HL-60 (cell line): ENCODE data around the gene CATSPER2.
"Not testable (repeated sequence)": the region's sequence is repeated elsewhere in the genome, so short reads cannot be mapped to it uniquely, and the experiment has no call there.

ENCODE experiments used
- DNase-seq, 2 experiments: peaks; one replicate each; pipeline ENCODE4 v3.0.0-alpha.2; 2010 to 2020; ENCODE audit warnings: low read depth in 1 of 2, low spot score in 1 of 2
- H3K27ac ChIP-seq: fragments of 250-450 bp; sonication (Bioruptor Pico); replicated peaks from 2 replicates; pipeline ENCODE4 v1.5.1; 2020; ENCODE audit warnings: mild to moderate bottlenecking, moderate library complexity
- H3K27me3 ChIP-seq: fragments of 250-450 bp; sonication (Bioruptor Pico); 2 replicates; pipeline ENCODE4 v1.5.1; 2021; ENCODE audit warnings: mild to moderate bottlenecking, moderate library complexity; ENCODE audit not compliant: insufficient read depth, poor library complexity, severe bottlenecking
- H3K4me3 ChIP-seq: replicated peaks from 2 replicates; pipeline ENCODE4 v1.5.1; 2011; ENCODE audit warnings: mild to moderate bottlenecking, control low read depth, low read length; ENCODE audit not compliant: insufficient read depth
- GABPA ChIP-seq: IDR thresholded peaks from 2 replicates; pipeline ENCODE4 v1.6.1; 2012; ENCODE audit warnings: low read depth
- POLR2AphosphoS5 ChIP-seq: IDR thresholded peaks from 2 replicates; pipeline ENCODE4 v1.6.1; 2012; ENCODE audit warnings: low read depth
- REST ChIP-seq: IDR thresholded peaks from 2 replicates; pipeline ENCODE4 v1.6.1; 2012; ENCODE audit warnings: low read depth; ENCODE audit not compliant: insufficient replicate concordance
- SPI1 ChIP-seq: IDR thresholded peaks from 2 replicates; pipeline ENCODE4 v1.6.1; 2012; ENCODE audit warnings: low read depth, mild to moderate bottlenecking, borderline replicate concordance
- long read RNA-seq: library from polyadenylated mRNA; unstranded; transcript quantifications from one replicate; pipeline ENCODE4 v2.0.0, GENCODE V29; 2020
- TF ChIP-seq, protein P1 (sequence below): IDR thresholded peaks from one replicate; pipeline ENCODE4 v1.5.1; 2011; ENCODE audit warnings: low read length, control low read depth, inconsistent platforms; ENCODE audit not compliant: insufficient read depth

The CATSPER2 gene
- long read RNA-seq, result 0 reads

- Histone ChIP-seq H3K27ac (no peak within 1 kb of the TSS), H3K27me3 (no peaks in the 10 kb centered on the region), H3K4me3 (no peak within 1 kb of the TSS)
- TF ChIP-seq REST (no peak), GABPA (no peak), POLR2AphosphoS5 (no peak), SPI1 (no peak)
- TF ChIP-seq, protein P1, sequence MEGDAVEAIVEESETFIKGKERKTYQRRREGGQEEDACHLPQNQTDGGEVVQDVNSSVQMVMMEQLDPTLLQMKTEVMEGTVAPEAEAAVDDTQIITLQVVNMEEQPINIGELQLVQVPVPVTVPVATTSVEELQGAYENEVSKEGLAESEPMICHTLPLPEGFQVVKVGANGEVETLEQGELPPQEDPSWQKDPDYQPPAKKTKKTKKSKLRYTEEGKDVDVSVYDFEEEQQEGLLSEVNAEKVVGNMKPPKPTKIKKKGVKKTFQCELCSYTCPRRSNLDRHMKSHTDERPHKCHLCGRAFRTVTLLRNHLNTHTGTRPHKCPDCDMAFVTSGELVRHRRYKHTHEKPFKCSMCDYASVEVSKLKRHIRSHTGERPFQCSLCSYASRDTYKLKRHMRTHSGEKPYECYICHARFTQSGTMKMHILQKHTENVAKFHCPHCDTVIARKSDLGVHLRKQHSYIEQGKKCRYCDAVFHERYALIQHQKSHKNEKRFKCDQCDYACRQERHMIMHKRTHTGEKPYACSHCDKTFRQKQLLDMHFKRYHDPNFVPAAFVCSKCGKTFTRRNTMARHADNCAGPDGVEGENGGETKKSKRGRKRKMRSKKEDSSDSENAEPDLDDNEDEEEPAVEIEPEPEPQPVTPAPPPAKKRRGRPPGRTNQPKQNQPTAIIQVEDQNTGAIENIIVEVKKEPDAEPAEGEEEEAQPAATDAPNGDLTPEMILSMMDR, result no peak
- no peak for DNase-seq
Observed at GRCh38 chr15:43648649-43649429, at the start of gene CATSPER2. Gene CATSPER2 (minus strand): TSS chr15:43648844. CDS start chr15:43648061, 783 bp downstream.

- H3K27ac ChIP-seq, H3K4me3 ChIP-seq, DNase-seq, H3K27me3 ChIP-seq: not testable (repeated sequence)
Observed at GRCh38 chr15:43693148-43694022, 44.7 kb upstream of the CATSPER2 start, which contains the start of gene CKMT1A. Gene CKMT1A (plus strand): TSS chr15:43693859. CDS start chr15:43694051, 192 bp downstream.

DNA sequence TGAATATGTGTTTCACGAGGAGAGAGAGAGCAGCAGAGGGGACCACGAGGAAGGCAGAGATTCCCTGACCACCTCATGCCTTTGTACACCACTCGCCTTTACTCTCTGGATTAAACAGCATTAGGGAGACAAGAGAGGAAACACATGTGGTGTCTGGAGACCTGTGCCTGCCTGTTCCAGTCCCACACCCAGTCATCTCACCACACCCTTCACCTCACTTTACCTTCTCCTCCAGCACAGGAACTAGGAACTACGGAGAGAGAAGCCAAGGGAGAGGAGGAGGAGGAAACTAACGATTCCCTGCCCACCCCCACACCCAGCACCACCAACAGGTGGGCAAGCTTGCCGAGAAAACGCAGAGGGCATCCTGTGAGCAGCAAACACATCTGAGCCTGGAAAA lies 44.0 kb upstream of the CATSPER2 start:
- H3K27me3 ChIP-seq, H3K4me3 ChIP-seq, H3K27ac ChIP-seq, DNase-seq: not testable (repeated sequence)

DNA sequence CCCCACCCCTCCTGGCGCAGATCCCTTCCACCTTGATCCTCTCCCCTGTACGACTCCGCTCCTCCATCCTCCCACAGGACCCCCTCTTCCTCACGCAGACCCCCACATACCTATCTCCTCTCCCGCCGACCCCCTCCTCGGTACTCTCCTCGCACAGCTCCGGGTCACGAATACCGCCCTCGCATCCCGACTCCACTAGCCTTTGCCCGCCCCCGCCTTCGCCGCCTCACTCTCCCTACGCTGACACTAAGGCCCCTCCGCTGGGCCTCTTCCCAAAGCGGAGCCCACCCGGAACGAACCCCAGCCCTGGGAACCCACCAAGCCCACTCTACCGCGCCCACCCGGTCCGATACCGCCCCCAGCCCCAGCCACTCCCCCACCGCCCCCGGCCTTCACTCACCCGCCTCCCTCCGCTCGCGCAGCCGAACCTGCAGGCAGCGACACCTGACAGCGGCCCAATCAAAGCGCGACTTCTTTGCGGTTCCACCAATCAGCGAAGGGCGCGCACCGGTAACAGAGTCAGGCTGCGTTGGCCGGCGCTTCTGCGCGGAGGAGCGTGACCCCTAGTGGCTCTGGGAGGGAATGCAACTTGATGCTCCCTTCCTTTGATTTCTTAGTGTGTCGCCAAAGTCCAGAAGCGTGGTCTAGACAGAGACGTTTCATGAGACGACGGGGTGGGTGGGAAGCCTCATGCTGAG lies 41.1 kb upstream of the CATSPER2 start:
- not testable (repeated sequence) for H3K27me3 ChIP-seq, DNase-seq, H3K27ac ChIP-seq, H3K4me3 ChIP-seq

- not testable (repeated sequence) for H3K27me3 ChIP-seq, H3K27ac ChIP-seq, H3K4me3 ChIP-seq, DNase-seq
Observed at GRCh38 chr15:43674175-43674574, 25.5 kb upstream of the CATSPER2 start.

DNA sequence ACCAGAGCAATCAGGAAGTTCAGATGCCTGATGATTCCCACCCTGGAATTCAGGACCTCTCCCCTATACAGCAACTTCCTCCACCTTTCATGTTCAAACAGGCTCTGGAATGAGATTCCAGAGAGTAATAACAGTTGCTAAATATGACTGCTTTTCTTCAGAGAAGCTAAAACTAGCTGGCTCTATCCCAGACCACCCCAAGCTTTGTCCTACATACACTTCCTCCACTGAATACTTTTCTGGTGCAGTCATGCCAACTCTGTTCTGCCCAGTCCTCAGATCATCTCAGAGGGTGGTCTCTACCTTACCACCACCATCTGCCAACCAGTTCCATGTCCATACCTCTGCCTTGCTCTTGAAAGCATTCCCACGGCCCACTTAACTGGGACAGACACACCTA lies 17.5 kb upstream of the CATSPER2 start:
- not testable (repeated sequence) for H3K27ac ChIP-seq, H3K4me3 ChIP-seq, DNase-seq, H3K27me3 ChIP-seq

DNA sequence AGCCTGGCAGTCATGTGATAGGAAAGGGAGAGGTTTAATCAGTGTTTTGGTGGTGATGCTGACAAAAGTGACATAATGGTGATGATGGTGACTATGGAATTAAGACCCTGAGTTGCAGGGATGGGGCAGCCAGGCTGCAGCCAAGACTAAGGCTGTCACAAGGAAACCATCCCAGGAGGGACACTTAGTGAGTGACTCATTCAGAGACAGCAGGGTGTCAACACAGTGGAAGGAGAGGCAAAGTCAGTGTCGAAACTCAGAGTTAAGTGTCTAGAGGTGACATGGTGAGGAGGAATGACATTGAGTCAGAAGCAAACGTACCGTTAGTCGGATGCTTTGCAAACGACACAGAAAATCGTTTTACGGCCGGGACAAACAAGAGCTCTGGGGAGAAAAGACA lies 14.7 kb upstream of the CATSPER2 start:
- H3K4me3 ChIP-seq, H3K27ac ChIP-seq, H3K27me3 ChIP-seq, DNase-seq: not testable (repeated sequence)

- H3K27me3 ChIP-seq, H3K27ac ChIP-seq, H3K4me3 ChIP-seq, DNase-seq: not testable (repeated sequence)
Observed at GRCh38 chr15:43662293-43662692, 13.6 kb upstream of the CATSPER2 start.

GRCh38 chr15:43659727-43660126 lies 11.1 kb upstream of the CATSPER2 start:
- H3K27me3 ChIP-seq, H3K4me3 ChIP-seq: not testable (repeated sequence)

DNA sequence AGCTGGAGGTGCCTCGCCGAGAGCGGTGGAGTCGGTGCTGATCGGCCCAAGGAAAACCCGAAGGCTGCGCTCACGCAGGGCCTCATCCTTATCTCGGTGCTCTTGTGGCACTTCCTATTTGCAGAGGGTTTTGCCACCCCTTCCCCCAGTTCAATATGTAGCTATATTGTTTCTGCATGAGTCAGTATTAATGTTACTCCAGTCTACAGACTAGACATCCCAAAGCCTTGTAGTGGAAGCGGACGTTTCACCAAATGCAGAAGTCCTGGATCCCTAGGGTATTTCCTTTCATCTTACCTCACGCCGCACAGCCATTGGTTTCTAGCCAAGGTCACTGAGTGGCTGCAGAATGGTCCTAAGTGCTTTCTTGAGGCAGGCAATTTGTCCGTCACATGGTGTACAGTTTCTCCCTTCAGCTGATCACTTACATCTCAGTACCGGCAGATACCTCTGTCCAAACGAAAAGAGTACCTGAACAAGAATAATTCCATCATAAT lies 834 bp upstream of the CATSPER2 start:
- H3K27me3 ChIP-seq, H3K4me3 ChIP-seq, DNase-seq: not testable (repeated sequence)

More at GRCh38 chr15:43659727-43660126, 11.1 kb upstream of the CATSPER2 start:
- DNase-seq, H3K27ac ChIP-seq: not testable (repeated sequence)

More for the DNA sequence above, 834 bp upstream of the CATSPER2 start:
- not testable (repeated sequence) for H3K27ac ChIP-seq
